GM10266 (cell line): ENCODE results near the gene CCDC80.

Source experiments
- DNase-seq: peaks from one replicate; pipeline ENCODE4 v3.0.0; 2012; ENCODE audit errors: extremely low spot score
- TF ChIP-seq, protein P1 (sequence below): IDR thresholded peaks from 2 replicates; pipeline ENCODE4 v1.5.1; 2012; ENCODE audit warnings: mild to moderate bottlenecking, low read depth; ENCODE audit not compliant: control insufficient read depth, insufficient read depth; ENCODE audit errors: missing control alignments

CCDC80 gene

DNA sequence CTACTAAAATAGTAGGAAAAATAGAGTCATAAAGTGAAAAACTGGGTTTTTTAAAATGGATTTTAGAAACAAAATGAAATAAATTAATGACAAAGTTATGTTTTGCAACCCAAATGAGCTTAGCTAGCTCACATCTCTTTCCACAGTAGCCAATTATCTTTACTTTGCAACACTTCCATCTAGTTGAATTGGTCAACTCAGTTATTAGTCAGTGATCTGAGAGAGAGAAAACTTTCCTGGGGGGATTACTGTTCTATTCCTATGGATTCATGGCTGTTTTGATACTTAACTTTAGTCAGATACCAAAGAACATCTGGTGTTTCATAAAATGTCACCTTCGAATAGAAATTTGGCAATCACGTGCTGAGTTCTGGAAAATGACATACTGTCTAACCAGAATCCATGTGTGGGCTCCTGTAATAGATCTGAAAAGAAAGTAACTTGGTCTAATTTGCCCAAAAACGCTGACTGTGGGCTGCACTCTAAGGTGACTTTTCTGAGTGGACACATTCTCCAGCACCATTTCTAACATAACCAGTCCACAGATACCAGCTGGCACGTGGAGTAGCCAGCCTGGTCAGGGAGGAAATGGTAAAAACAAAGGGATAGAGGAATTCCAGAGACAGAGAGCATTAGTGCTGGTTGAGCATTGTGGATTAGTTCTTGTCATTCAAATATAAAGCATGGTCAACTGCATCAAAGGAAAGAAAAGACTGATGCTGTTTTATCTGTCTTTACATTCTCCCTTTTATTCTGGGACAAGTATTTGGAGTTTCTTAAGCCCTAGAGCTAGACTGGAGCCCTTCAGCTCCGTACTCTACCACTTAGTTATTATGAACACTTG, 45.2 kb upstream of the CCDC80 start:
- DNase-seq, result no peak
- TF ChIP-seq, protein P1, sequence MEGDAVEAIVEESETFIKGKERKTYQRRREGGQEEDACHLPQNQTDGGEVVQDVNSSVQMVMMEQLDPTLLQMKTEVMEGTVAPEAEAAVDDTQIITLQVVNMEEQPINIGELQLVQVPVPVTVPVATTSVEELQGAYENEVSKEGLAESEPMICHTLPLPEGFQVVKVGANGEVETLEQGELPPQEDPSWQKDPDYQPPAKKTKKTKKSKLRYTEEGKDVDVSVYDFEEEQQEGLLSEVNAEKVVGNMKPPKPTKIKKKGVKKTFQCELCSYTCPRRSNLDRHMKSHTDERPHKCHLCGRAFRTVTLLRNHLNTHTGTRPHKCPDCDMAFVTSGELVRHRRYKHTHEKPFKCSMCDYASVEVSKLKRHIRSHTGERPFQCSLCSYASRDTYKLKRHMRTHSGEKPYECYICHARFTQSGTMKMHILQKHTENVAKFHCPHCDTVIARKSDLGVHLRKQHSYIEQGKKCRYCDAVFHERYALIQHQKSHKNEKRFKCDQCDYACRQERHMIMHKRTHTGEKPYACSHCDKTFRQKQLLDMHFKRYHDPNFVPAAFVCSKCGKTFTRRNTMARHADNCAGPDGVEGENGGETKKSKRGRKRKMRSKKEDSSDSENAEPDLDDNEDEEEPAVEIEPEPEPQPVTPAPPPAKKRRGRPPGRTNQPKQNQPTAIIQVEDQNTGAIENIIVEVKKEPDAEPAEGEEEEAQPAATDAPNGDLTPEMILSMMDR, result no peak

DNA sequence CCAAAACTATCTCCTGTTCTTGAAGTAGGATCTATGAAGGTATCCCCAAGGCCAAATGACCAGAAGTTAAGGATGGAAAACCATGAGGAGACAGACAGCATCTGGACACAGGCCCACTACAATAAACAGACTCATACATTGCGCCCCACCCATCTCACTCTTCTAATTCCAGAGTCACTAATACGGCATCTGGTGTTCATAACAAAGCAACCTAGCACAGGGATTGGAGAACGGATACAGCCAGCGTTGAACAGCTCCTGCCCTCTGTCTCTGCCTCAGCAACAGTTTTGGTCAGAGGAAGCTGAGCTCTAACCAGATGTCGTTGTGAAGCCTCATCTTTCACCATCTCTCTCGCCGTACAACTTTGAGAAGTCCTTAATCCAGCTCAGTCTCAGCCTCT, 44.5 kb upstream of the CCDC80 start:
- TF ChIP-seq, protein P1, result no peak

DNA sequence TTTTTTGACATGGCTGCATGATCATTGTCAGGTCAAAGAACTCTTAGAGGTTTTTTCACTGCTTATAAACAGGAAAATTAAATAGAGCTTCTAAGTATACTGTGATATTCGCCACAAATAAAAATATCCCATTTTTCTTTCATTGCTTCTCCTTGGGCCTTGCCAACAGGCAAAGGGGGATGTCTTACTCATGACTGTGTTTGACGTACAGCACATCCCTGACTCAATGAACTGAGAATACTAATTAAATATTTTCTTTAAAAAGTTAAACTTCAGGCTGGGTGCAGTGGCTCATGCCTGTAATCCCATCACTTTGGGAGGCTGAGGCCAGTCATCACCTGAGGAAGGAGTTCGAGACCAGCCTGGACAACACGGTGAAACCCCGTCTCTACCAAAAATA, 41.4 kb upstream of the CCDC80 start:
- DNase-seq, result no peak
- TF ChIP-seq, protein P1, result no peak

More for the DNA sequence above, 44.5 kb upstream of the CCDC80 start:
- no peak for DNase-seq

DNA sequence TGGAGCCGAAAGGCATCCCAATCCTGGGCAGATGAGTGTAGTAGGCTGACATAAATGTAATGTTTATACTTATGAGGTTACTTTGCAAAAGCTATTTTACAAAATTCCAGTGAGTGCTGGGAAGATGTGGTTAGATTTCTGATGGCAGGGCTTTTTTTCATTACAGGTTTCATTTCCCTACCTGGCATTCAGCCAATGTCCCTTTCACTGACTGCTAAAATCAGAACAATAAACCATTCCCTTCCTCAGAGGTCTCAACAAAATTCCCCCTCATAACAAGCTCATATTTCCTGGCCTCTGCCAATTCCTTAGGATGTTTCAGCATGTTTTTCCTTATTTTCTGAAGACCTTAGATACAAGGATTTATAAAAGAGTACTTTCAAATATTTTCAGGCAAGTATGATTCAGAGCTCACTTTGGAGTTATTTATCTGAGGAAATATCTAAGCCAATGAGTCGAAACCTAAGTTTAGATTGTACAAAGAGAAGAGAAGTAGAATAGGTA, 40.9 kb upstream of the CCDC80 start:
- TF ChIP-seq, protein P1, result no peak
- no peak for DNase-seq

DNA sequence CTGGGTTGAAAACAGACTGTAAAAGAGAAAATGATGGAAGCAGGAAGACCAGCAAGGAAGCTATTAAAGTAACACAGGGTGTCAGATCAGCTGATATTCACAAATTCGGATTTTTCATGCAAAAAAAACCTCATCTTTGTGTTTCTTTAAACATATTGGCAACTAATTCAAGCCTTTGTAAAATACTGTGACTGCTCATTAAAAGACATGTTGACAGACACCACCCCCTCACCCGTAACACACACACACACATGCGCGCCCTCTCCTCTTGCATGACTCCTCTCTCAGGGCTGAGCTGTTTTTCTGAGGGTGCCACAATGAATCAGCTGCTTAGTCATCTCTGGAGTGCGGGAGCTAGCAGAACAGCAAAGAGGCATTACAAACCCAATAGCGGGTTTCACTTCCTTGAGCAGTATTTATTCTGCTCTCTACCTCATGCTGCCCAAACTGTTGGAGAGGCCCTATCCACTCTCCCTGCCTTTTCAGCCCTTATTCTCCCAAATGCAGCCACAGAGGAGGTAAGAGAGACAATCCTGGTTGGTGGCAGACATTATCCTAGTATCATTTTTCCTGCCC, 35.8 kb upstream of the CCDC80 start:
- TF ChIP-seq, protein P1, result no peak
- peak; percentile 80 for DNase-seq

DNA sequence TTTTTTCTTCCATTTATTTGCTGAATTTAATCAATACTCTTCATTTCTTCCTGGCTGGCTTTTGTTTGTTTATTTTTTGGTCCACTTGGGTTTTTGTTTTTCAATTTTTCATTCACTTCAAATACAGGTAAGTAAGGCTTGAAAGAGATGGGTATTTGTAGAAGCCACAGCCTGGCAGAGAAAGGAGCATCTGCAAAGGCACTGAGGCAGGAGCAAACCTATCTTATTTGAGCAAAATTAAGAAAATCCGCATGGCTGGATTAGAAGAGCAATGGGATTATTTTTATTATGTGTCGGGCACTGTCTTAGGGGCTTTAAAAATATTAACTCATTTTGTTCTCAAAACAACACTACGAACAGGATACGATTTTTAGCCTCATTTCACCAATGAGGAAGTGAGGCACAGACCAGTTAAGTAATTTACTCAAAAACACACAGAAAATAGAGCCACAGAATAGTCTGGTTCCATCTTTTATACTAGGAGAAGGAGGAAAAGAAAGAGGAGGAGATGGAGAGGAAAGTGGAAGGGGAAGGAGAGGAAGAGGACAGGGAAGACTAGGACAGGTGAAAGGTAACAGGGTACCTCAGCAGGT, 35.1 kb upstream of the CCDC80 start:
- DNase-seq, result no peak
- TF ChIP-seq, protein P1, result no peak
